Natural killer cell (primary cell): ENCODE measurements around the gene ACSL6. TPM values are rescaled to one million over a fixed set of nuclear protein-coding genes. Genes with fewer than 3 reads are reported as not detected.

ENCODE experiments used
- ATAC-seq, 3 donors: fragments of 150-1000 bp in 2 of 3; fragments of 200-7000 bp in 1 of 3; cut with Tn5 transposase; 1 replicate in 1 of 3; 2 replicates in 2 of 3; pipeline ENCODE4 v1.10.0; 2021; ENCODE audit warnings: mild to moderate bottlenecking in 2 of 3, moderate library complexity in 2 of 3
- DNase-seq, 2 donors: peaks; one replicate each; pipeline versions ENCODE4 v3.0.0 to v3.0.0-alpha.2; 2013 to 2021; ENCODE audit warnings: mixed read lengths in 1 of 2
- H3K27ac ChIP-seq: one replicate; pipeline ENCODE4 v1.5.1; 2013; ENCODE audit warnings: mild to moderate bottlenecking, low read length
- H3K27me3 ChIP-seq: one replicate; pipeline ENCODE4 v1.6.1; 2013; ENCODE audit warnings: low read length; ENCODE audit not compliant: control insufficient read depth, insufficient read depth
- H3K36me3 ChIP-seq: one replicate; pipeline ENCODE4 v1.6.1; 2013; ENCODE audit warnings: low read length; ENCODE audit not compliant: control insufficient read depth, insufficient read depth
- H3K4me1 ChIP-seq: one replicate; pipeline ENCODE4 v1.6.1; 2013; ENCODE audit warnings: low read length; ENCODE audit not compliant: control insufficient read depth, insufficient read depth
- H3K4me3 ChIP-seq: one replicate; pipeline ENCODE4 v1.5.1; 2013; ENCODE audit warnings: low read length
- H3K9me3 ChIP-seq: one replicate; pipeline ENCODE4 v1.6.1; 2013; ENCODE audit warnings: low read length; ENCODE audit not compliant: control insufficient read depth, insufficient read depth
- H3K27ac Mint-ChIP-seq, 2 donors: one replicate each; pipeline ENCODE4 v1.8.0; 2022; ENCODE audit warnings: mild to moderate bottlenecking in 2 of 2, mixed read lengths in 2 of 2, moderate library complexity in 1 of 2
- H3K27me3 Mint-ChIP-seq, 2 donors: one replicate each; pipeline ENCODE4 v1.8.0; 2022; ENCODE audit warnings: low read depth in 2 of 2, mixed read lengths in 2 of 2
- H3K36me3 Mint-ChIP-seq: one replicate; pipeline ENCODE4 v1.8.0; 2022; ENCODE audit warnings: mixed read lengths
- H3K4me1 Mint-ChIP-seq, 2 donors: one replicate each; pipeline ENCODE4 v1.8.0; 2022; ENCODE audit warnings: mixed read lengths in 2 of 2
- H3K4me3 Mint-ChIP-seq: one replicate; pipeline ENCODE4 v1.8.0; 2022; ENCODE audit warnings: mild to moderate bottlenecking, moderate library complexity, mixed read lengths
- H3K9me3 Mint-ChIP-seq, 2 donors: one replicate each; pipeline ENCODE4 v1.8.0; 2022; ENCODE audit warnings: mixed read lengths in 2 of 2
- WGBS: methylation state at CpG from one replicate; pipeline ENCODE4 v1.1.7; 2013; ENCODE audit warnings: missing lambda C conversion rate; ENCODE audit not compliant: insufficient coverage; 5-methylcytosine and 5-hydroxymethylcytosine counted together
- intact Hi-C: fragments of 100-400 bp; cut with micrococcal nuclease; formaldehyde crosslinking; loops from one replicate; pipeline ENCODE4 v1.14.2; 2022
- total RNA-seq, 4 donors: library from RNA; stranded (reverse); fragments of 120-200 nt in 1 of 4; gene quantifications; one replicate each; pipeline versions ENCODE4 v1.2.3 to v1.2.4, GENCODE V29; 2013 to 2022
- TF ChIP-seq, protein P1 (sequence below): fragments of 200-600 bp; IDR thresholded peaks from one replicate; pipeline ENCODE4 v1.8.0; 2022; ENCODE audit warnings: antibody characterized with exemption

Gene ACSL6
- total RNA-seq, 3 donors from 2014 or later (not counting 1 experiment from before 2014, with no cell fraction given): 2.1 to 2.2 (median 2.2) TPM

DNA sequence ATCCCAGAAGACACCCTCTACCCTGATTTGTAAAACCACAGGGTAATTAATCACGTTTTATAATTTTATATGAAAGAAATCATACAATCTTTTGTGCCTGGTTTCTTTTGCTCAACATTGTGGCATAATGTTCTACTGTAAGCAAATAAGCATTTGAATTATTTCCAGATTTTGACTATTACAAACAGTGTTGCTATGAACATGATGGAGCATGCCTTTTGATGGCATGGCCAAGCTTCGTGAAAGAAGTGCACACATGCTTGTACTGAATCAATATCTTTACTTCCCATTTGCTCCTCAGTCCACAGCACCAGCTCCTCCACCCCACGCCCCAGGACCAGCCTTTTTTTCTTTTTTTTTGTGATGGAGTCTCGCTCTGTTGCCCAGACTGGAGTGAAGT is 29.9 kb downstream of the ACSL6 start:
- H3K27me3 ChIP-seq: no peaks in the 10 kb centered on the region
- Mint-ChIP-seq H3K27me3 (peaks cover 18 to 29% of the 10 kb centered on the region in 2 donors), H3K27ac (no peak overlapping the region), H3K36me3 (no peaks in the 10 kb centered on the region), H3K9me3 (no peaks in the 10 kb centered on the region), H3K4me1 (peaks cover 14% of the 10 kb centered on the region in 2 donors), H3K4me3 (no peak overlapping the region)
- no peak for ATAC-seq
- H3K4me3 ChIP-seq: no peak overlapping the region
- 89% methylated on average over 4 of the region's 4 CpGs for WGBS
- no peaks in the 10 kb centered on the region for H3K36me3 ChIP-seq
- H3K4me1 ChIP-seq: peaks cover 17% of the 10 kb centered on the region
- TF ChIP-seq, protein P1, sequence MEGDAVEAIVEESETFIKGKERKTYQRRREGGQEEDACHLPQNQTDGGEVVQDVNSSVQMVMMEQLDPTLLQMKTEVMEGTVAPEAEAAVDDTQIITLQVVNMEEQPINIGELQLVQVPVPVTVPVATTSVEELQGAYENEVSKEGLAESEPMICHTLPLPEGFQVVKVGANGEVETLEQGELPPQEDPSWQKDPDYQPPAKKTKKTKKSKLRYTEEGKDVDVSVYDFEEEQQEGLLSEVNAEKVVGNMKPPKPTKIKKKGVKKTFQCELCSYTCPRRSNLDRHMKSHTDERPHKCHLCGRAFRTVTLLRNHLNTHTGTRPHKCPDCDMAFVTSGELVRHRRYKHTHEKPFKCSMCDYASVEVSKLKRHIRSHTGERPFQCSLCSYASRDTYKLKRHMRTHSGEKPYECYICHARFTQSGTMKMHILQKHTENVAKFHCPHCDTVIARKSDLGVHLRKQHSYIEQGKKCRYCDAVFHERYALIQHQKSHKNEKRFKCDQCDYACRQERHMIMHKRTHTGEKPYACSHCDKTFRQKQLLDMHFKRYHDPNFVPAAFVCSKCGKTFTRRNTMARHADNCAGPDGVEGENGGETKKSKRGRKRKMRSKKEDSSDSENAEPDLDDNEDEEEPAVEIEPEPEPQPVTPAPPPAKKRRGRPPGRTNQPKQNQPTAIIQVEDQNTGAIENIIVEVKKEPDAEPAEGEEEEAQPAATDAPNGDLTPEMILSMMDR: no peak
- no peak overlapping the region for H3K27ac ChIP-seq
- intact Hi-C loops: no loop called here
- H3K9me3 ChIP-seq: no peaks in the 10 kb centered on the region
- DNase-seq: no peak

DNA sequence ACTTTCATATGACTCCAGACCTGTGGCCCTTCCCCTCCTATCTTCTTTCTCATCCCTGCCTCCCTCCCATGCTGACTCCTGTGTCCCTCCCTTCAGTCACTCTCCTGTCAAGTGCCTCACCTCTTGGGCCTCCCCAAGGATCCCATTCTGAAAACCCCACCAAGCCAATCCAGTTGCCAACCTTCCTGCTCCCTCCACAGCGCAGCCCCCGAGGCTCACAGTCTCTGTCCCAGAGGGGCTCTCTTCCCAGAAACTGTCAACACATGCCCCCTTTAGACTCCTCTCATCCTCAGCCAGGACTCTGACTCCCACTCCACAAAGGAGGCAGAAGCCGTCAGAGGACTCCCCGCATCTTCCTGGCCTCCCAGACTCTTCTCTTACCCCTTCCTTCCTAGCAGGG is 30.8 kb downstream of the ACSL6 start:
- intact Hi-C loops: no loop called here
- TF ChIP-seq, protein P1: no peak
- H3K4me3 ChIP-seq: no peak overlapping the region
- no peaks in the 10 kb centered on the region for H3K36me3 ChIP-seq
- H3K27ac ChIP-seq: no peak overlapping the region
- Mint-ChIP-seq H3K27ac (no peak overlapping the region), H3K4me3 (no peak overlapping the region), H3K36me3 (no peaks in the 10 kb centered on the region), H3K9me3 (no peaks in the 10 kb centered on the region), H3K27me3 (peaks cover 18 to 29% of the 10 kb centered on the region in 2 donors), H3K4me1 (peaks cover 12 to 14% of the 10 kb centered on the region in 2 donors)
- 82% methylated on average over 4 of the region's 4 CpGs for WGBS
- ATAC-seq (no peak), DNase-seq (no peak)
- H3K4me1 ChIP-seq: peaks cover 18% of the 10 kb centered on the region
- H3K27me3 ChIP-seq: no peaks in the 10 kb centered on the region
- no peaks in the 10 kb centered on the region for H3K9me3 ChIP-seq

GRCh38 chr5:131979816-131980215 is 31.6 kb downstream of the ACSL6 start:
- WGBS: 98% methylated on average over 4 of the region's 4 CpGs
- no peak overlapping the region for H3K27ac Mint-ChIP-seq
- H3K9me3 Mint-ChIP-seq: no peaks in the 10 kb centered on the region
- H3K4me3 ChIP-seq: no peak overlapping the region
- intact Hi-C loops: no loop called here
- no peaks in the 10 kb centered on the region for H3K36me3 Mint-ChIP-seq
- ATAC-seq (no peak), DNase-seq (no peak)
- H3K4me3 Mint-ChIP-seq: no peak overlapping the region
- no peaks in the 10 kb centered on the region for H3K9me3 ChIP-seq
- peaks cover 18 to 29% of the 10 kb centered on the region in 2 donors for H3K27me3 Mint-ChIP-seq
- H3K36me3 ChIP-seq: no peaks in the 10 kb centered on the region
- peaks cover 17 to 20% of the 10 kb centered on the region in 2 donors for H3K4me1 Mint-ChIP-seq
- H3K27me3 ChIP-seq: no peaks in the 10 kb centered on the region
- H3K4me1 ChIP-seq: peaks cover 27% of the 10 kb centered on the region
- no peak overlapping the region for H3K27ac ChIP-seq
- TF ChIP-seq, protein P1: no peak

GRCh38 chr5:131977212-131977604 is 34.2 kb downstream of the ACSL6 start:
- Mint-ChIP-seq H3K36me3 (no peaks in the 10 kb centered on the region), H3K27ac (no peak overlapping the region), H3K4me3 (no peak overlapping the region), H3K9me3 (no peaks in the 10 kb centered on the region), H3K4me1 (peaks cover 8 to 15% of the 10 kb centered on the region in 2 donors), H3K27me3 (peaks cover 12 to 14% of the 10 kb centered on the region in 2 donors)
- Histone ChIP-seq H3K27ac (no peak overlapping the region), H3K27me3 (no peaks in the 10 kb centered on the region), H3K9me3 (no peaks in the 10 kb centered on the region), H3K36me3 (no peaks in the 10 kb centered on the region), H3K4me3 (no peak overlapping the region), H3K4me1 (peaks cover 19% of the 10 kb centered on the region)
- WGBS: 85% methylated on average over 2 of the region's 2 CpGs
- ATAC-seq (no peak), DNase-seq (no peak)
- intact Hi-C loops: no loop called here
- TF ChIP-seq, protein P1: no peak
